ENCODE results near the gene CAMTA1. TPM values are rescaled to one million over a fixed set of nuclear protein-coding genes. Genes with fewer than 3 reads are reported as not detected.

The CAMTA1 gene
- polyA plus RNA-seq, 1 donor (not counting 4 experiments of a cell fraction or from before 2014, with no cell fraction given), result 51.4 TPM

DNA sequence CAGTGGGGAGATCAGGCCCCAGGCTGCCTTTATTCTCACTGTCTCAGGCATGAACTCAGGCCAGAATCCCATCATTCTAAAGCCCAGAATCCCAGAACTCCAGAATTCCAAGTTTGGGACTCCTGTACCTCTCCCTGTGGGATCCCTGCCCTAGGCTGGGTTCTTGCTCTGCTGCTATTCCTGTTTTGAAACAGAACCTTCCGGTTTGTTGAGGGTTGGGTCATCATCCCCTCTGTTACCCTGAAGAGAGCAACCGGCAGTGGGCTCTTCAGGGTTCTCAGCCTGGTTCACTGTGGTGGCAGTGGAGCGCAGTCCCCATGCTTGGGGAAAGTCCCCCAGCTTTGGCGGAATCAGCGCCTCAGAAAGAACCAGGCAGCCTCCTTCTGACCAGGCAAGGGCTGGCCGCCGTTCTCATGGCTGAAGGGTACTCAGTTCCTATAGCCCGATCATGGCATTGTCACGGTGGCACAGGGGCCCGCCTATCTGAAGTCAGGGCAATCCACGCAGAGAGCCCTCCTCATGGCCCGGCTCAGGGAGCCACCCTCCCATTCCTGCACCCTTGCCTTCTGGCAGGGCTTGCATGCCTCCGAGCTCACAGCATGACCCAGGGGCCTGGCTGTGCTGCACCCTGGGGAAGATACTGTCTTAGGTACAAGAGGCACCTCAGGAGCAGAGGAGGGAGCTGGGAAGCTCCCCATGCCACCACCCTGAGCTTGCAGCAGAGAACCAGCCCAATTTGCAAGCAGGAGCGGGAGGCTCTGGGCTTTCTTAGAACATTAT, 650.2 kb downstream of the CAMTA1 start:
- no peak overlapping the region for H2AFZ ChIP-seq (ENCODE audit: control insufficient read depth, low read length)
- H3K9ac ChIP-seq (ENCODE audit: control insufficient read depth, extremely low read depth, insufficient read depth, low read length), result no peak overlapping the region
- no peak overlapping the region for H3K4me2 ChIP-seq (ENCODE audit: control insufficient read depth, extremely low read depth, insufficient read depth, low read depth, low read length)
- dilution Hi-C loops (cut with MboI; ENCODE audit: extremely low pct_ligation_motif_present, low sequenced_read_pairs), result no loop called here
- no peaks in the 10 kb centered on the region for H3K79me2 ChIP-seq (ENCODE audit: control insufficient read depth, insufficient read depth, low read length)
- H3K27ac ChIP-seq (ENCODE audit: control insufficient read depth, insufficient read depth, low read length), result no peak overlapping the region
- no peak for FAIRE-seq
- H3K27me3 ChIP-seq (ENCODE audit: control insufficient read depth, extremely low read depth, insufficient read depth, low read length), result peaks cover 4% of the 10 kb centered on the region
- H3K9me1 ChIP-seq (ENCODE audit: control insufficient read depth, extremely low read depth, insufficient read depth, low read length), result no peaks in the 10 kb centered on the region
- no peaks in the 10 kb centered on the region for H3K9me3 ChIP-seq (ENCODE audit: control insufficient read depth, low read depth, low read length)
- no peak overlapping the region for H3K4me3 ChIP-seq (ENCODE audit: control insufficient read depth in 2 of 3, extremely low read depth in 1 of 3, insufficient read depth in 2 of 3, low read depth in 1 of 3, low read length in 3 of 3)
- no peaks in the 10 kb centered on the region for H3K4me1 ChIP-seq (ENCODE audit: control insufficient read depth, extremely low read depth, insufficient read depth, low read length)
- no peak for TF ChIP-seq EZH2 (IDR thresholded peaks at IDR 0.05; ENCODE audit: low read length)
- TF ChIP-seq, protein P1, sequence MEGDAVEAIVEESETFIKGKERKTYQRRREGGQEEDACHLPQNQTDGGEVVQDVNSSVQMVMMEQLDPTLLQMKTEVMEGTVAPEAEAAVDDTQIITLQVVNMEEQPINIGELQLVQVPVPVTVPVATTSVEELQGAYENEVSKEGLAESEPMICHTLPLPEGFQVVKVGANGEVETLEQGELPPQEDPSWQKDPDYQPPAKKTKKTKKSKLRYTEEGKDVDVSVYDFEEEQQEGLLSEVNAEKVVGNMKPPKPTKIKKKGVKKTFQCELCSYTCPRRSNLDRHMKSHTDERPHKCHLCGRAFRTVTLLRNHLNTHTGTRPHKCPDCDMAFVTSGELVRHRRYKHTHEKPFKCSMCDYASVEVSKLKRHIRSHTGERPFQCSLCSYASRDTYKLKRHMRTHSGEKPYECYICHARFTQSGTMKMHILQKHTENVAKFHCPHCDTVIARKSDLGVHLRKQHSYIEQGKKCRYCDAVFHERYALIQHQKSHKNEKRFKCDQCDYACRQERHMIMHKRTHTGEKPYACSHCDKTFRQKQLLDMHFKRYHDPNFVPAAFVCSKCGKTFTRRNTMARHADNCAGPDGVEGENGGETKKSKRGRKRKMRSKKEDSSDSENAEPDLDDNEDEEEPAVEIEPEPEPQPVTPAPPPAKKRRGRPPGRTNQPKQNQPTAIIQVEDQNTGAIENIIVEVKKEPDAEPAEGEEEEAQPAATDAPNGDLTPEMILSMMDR (optimal IDR thresholded peaks at IDR 0.05 in 1 of 3, IDR thresholded peaks at IDR 0.05 in 1 of 3, conservative IDR thresholded peaks at IDR 0.05 in 1 of 3; ENCODE audit: extremely low read depth in 1 of 3, insufficient read depth in 2 of 3, low read length in 3 of 3), result no peak
- H3K36me3 ChIP-seq (ENCODE audit: control insufficient read depth in 2 of 2, extremely low read depth in 1 of 2, insufficient read depth in 2 of 2, low read length in 2 of 2), result no peaks in the 10 kb centered on the region
- no peak for DNase-seq (ENCODE audit: low read depth, low spot score)
- no peaks in the 10 kb centered on the region for H4K20me1 ChIP-seq (ENCODE audit: control insufficient read depth, extremely low read depth, insufficient read depth, low read length)

DNA sequence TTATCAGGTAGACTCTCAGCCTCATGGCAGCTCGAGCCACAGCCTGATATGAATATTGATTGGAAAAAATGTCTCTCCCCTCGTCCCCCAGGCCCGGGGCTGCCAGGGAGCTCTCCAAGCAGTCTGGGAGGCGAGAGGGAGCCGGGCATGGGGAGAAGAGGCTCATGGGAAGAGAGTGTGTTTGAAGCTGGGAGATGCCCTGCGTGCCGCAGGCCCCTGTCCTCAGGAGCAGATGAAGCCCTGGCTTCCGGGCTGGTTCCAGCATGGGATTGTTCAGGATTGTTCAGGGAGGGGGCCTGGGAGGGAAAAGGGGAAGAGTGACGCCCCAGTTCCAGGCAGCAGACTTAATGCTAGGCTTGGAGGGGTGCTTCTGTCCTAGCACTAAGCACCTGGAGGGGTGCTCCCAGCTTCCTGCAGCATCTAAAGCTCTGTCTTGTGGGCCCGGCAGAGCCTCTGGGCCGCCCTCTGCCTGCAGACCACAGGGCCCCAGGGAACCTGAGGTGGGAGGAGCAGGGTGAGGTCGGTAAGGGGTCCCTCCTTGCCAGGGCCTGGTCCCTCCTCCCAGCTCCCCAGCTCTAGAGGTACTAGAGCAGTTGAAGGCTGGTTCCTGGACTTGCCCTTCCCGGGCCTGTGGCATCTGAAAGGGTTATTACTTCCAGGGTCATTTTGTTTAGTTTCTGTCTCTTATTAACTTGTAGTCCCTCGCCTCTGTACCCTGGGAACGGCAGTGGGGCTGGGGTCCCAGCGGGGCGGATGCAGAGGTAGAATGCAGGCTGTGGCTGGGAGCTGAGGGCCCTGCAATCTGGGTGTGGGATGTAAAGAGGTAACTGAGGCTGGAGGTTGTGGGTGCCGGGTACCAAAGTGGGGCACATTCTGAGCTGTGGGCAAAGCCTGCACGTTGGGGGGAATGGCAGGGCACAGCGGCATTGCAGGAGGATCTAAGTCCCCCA, 651.1 kb downstream of the CAMTA1 start:
- no peak for DNase-seq (ENCODE audit: low read depth, low spot score)
- no peak for FAIRE-seq
- Histone ChIP-seq H3K4me1 (ENCODE audit: control insufficient read depth, extremely low read depth, insufficient read depth, low read length) (no peaks in the 10 kb centered on the region), H3K4me3 (ENCODE audit: control insufficient read depth in 2 of 3, extremely low read depth in 1 of 3, insufficient read depth in 2 of 3, low read depth in 1 of 3, low read length in 3 of 3) (no peak overlapping the region), H3K9me3 (ENCODE audit: control insufficient read depth, low read depth, low read length) (no peaks in the 10 kb centered on the region), H3K79me2 (ENCODE audit: control insufficient read depth, insufficient read depth, low read length) (no peaks in the 10 kb centered on the region), H3K27ac (ENCODE audit: control insufficient read depth, insufficient read depth, low read length) (no peak overlapping the region), H3K9me1 (ENCODE audit: control insufficient read depth, extremely low read depth, insufficient read depth, low read length) (no peaks in the 10 kb centered on the region), H3K4me2 (ENCODE audit: control insufficient read depth, extremely low read depth, insufficient read depth, low read depth, low read length) (no peak overlapping the region), H2AFZ (ENCODE audit: control insufficient read depth, low read length) (no peak overlapping the region), H4K20me1 (ENCODE audit: control insufficient read depth, extremely low read depth, insufficient read depth, low read length) (no peaks in the 10 kb centered on the region), H3K27me3 (ENCODE audit: control insufficient read depth, extremely low read depth, insufficient read depth, low read length) (peaks cover 4% of the 10 kb centered on the region), H3K9ac (ENCODE audit: control insufficient read depth, extremely low read depth, insufficient read depth, low read length) (no peak overlapping the region), H3K36me3 (ENCODE audit: control insufficient read depth in 2 of 2, extremely low read depth in 1 of 2, insufficient read depth in 2 of 2, low read length in 2 of 2) (no peaks in the 10 kb centered on the region)
- TF ChIP-seq, protein P1 (optimal IDR thresholded peaks at IDR 0.05 in 1 of 3, IDR thresholded peaks at IDR 0.05 in 1 of 3, conservative IDR thresholded peaks at IDR 0.05 in 1 of 3; ENCODE audit: extremely low read depth in 1 of 3, insufficient read depth in 2 of 3, low read length in 3 of 3), result no peak
- TF ChIP-seq EZH2 (IDR thresholded peaks at IDR 0.05; ENCODE audit: low read length), result no peak
- dilution Hi-C loops (cut with MboI; ENCODE audit: extremely low pct_ligation_motif_present, low sequenced_read_pairs), result no loop called here

Measured in keratinocyte (primary cell).